NT2/D1 (cell line): Measurements from ENCODE around the gene CAB39L.

Source experiments
- DNase-seq: peaks from one replicate; pipeline ENCODE4 v3.0.0-alpha.2; 2011; ENCODE audit warnings: low read depth, low spot score
- H3K27me3 ChIP-seq: 2 replicates; pipeline ENCODE4 v1.6.0; 2011; ENCODE audit warnings: mild to moderate bottlenecking; ENCODE audit not compliant: insufficient read length, insufficient read depth
- H3K36me3 ChIP-seq: 2 replicates; pipeline ENCODE4 v1.6.1; 2011; ENCODE audit warnings: mild to moderate bottlenecking, low read length, mixed read lengths; ENCODE audit not compliant: insufficient read depth, insufficient read length
- H3K4me1 ChIP-seq: 2 replicates; pipeline ENCODE4 v1.5.1; 2011; ENCODE audit not compliant: insufficient read depth, insufficient read length
- H3K4me3 ChIP-seq: 2 replicates; pipeline ENCODE4 v1.5.1; 2011; ENCODE audit warnings: low read depth; ENCODE audit not compliant: insufficient read length
- H3K9ac ChIP-seq: 2 replicates; pipeline ENCODE4 v1.6.0; 2011; ENCODE audit warnings: low read depth; ENCODE audit not compliant: insufficient read length
- H3K9me3 ChIP-seq: 2 replicates; pipeline ENCODE4 v1.5.1; 2011; ENCODE audit warnings: mild to moderate bottlenecking, low read length; ENCODE audit not compliant: insufficient read depth
- SUZ12 ChIP-seq: IDR thresholded peaks from 2 replicates; pipeline ENCODE4 v1.6.1; 2011; ENCODE audit not compliant: insufficient read length, insufficient read depth; ENCODE audit errors: extremely low read depth
- YY1 ChIP-seq: IDR thresholded peaks from 2 replicates; pipeline ENCODE4 v1.6.1; 2011; ENCODE audit not compliant: insufficient read length, insufficient read depth
- ZNF274 ChIP-seq: IDR thresholded peaks from 2 replicates; pipeline ENCODE4 v1.6.1; 2011; ENCODE audit warnings: mild to moderate bottlenecking, low read depth, low read length

CAB39L gene

DNA sequence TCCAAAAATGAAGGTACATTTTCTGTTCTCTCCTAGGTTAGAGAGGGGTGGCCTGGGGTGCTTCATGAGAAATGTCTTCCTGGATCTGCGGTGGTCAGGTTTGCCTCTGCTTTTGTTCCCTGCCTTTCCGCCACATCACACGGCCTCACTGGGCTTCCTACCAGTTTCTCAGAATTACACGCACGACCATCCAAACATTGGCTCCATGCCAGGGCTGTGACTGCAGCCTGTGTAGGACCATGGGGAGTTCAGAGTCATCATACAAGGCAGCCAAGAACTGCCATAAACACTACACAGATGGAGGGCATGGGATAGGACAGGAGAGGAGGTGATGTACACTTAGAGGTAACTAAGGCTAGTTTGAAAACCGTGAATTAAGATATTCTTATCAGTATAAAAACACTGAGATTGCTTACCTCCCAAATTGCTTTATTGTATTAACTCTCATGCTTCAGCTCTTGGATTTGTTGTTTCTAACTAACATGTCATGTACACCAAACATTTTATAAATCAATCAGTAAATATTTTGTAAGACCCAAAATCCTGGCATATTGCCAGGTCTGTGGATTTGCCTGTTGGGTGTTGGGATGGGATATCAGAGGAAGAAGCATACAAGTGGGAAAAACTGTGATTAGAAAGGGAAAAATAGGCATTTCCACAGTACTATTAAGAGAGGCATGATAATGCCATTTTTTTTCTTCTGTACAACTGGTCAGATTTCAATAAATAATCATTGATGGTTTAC is 150.9 kb downstream of the CAB39L start:
- H3K36me3 ChIP-seq, result no peaks in the 10 kb centered on the region
- H3K4me1 ChIP-seq, result no peaks in the 10 kb centered on the region
- H3K27me3 ChIP-seq, result no peaks in the 10 kb centered on the region
- DNase-seq, result no peak
- no peak overlapping the region for H3K9ac ChIP-seq
- H3K9me3 ChIP-seq, result no peaks in the 10 kb centered on the region
- TF ChIP-seq YY1, result no peak
- TF ChIP-seq SUZ12, result no peak
- no peak for TF ChIP-seq ZNF274
- H3K4me3 ChIP-seq, result no peak overlapping the region

DNA sequence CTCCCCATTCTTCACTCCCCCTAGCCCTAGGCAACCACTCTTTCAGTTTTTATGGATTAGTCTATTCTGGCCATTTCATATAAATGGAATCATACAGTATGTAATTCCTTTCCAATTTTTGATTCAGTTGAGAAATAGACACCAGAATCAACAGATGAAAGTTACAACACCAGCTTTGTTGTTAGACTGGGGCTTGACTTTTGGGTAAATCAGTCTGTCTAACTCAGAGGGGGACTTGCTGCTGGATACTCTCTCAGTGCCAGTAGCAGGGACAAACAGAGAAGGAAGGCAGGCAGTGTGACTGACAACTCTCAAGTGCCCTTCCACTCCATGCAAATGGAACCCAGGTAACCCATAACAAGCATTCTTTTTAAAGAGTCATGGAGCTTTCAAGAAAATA is 155.4 kb downstream of the CAB39L start:
- H3K9ac ChIP-seq, result no peak overlapping the region
- H3K27me3 ChIP-seq, result no peaks in the 10 kb centered on the region
- no peaks in the 10 kb centered on the region for H3K36me3 ChIP-seq
- no peak overlapping the region for H3K4me3 ChIP-seq
- H3K4me1 ChIP-seq, result no peaks in the 10 kb centered on the region
- no peak for DNase-seq
- no peaks in the 10 kb centered on the region for H3K9me3 ChIP-seq
- no peak for TF ChIP-seq ZNF274
- TF ChIP-seq SUZ12, result no peak
- TF ChIP-seq YY1, result no peak

DNA sequence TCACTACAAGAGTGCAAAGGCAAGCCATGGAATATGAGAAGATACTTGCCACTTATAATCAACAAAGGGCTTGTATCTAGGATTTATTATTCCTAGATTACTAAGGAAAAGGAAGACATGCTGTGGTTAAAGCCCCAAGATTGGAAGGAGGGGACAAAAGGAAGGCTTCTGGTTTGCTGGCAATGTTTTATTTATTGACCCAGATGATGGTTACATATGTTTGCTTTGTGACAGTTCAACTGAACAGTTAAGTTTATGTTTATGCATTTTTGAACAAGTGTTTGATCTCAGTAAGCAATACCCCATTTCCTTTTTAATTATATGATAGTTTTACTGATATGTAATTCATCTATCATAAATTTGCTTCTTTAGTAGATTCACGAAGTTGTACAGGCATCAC is 155.9 kb downstream of the CAB39L start:
- H3K36me3 ChIP-seq, result no peaks in the 10 kb centered on the region
- no peaks in the 10 kb centered on the region for H3K4me1 ChIP-seq
- no peaks in the 10 kb centered on the region for H3K9me3 ChIP-seq
- no peak for TF ChIP-seq YY1
- TF ChIP-seq SUZ12, result no peak
- TF ChIP-seq ZNF274, result no peak
- H3K4me3 ChIP-seq, result no peak overlapping the region
- H3K9ac ChIP-seq, result no peak overlapping the region
- no peaks in the 10 kb centered on the region for H3K27me3 ChIP-seq
- DNase-seq, result no peak

DNA sequence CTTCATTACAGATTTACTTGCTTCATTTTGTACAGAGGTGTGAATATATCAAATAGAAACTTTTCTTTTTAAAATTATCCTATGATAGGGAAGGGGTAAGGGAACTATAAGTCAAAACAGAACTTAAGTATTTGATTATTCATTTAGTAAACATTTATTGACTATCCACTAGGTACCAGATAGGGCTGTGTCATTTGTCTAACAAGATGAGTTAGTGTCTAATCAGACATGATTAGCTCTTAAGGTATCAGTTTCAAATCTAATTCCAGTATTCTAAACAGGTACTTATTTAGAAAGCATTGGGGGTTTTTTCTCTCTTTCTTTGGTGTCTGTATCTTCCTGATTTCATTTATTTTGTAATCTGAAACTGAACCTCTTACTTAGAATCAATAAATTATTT is 164.0 kb downstream of the CAB39L start:
- Histone ChIP-seq H3K4me3 (no peak overlapping the region), H3K27me3 (no peaks in the 10 kb centered on the region), H3K36me3 (no peaks in the 10 kb centered on the region), H3K4me1 (no peaks in the 10 kb centered on the region), H3K9me3 (no peaks in the 10 kb centered on the region), H3K9ac (no peak overlapping the region)
- no peak for DNase-seq
- no peak for TF ChIP-seq ZNF274
- no peak for TF ChIP-seq YY1
- TF ChIP-seq SUZ12, result no peak

DNA sequence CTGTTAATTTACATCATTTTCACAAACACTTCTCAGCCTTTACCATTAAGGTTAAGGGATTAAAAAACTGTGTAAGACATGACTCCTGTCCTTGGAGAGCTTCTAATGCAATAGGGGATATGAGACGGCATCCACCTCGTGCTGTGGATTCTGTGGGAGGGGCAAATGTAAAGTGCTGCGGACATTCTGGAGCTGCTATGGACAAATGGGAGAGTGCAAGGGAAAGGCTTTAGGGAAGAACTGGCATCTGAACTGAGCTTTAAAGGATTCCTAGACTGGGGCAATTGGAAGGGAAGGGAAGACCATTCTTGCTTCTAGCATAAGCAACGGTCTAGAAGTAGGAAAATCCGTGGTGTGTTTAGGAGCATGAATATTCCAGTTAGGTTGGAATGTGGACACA is 164.8 kb downstream of the CAB39L start:
- Histone ChIP-seq H3K27me3 (no peaks in the 10 kb centered on the region), H3K4me1 (no peaks in the 10 kb centered on the region), H3K9me3 (no peaks in the 10 kb centered on the region), H3K36me3 (no peaks in the 10 kb centered on the region), H3K4me3 (no peak overlapping the region), H3K9ac (no peak overlapping the region)
- TF ChIP-seq SUZ12 (no peak), ZNF274 (no peak), YY1 (no peak)
- no peak for DNase-seq

DNA sequence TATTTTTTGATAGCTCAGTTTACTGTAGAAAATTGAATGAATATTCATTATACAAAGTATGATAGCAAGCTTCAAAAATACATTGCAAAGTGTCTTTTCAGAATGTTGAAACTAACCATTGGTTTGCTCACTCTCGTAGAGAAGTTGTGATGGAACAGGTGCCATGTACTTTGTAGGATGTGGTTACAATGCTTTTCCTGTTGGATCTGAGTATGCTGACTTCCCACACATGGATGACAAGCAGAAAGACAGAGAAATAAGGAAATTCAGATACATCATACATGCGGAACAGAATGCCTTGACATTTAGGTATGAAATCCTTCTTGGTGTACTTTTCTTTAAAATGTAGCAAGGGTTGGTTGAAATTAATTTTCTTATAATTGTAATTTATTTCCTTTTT is 165.7 kb downstream of the CAB39L start:
- Histone ChIP-seq H3K4me1 (no peaks in the 10 kb centered on the region), H3K4me3 (no peak overlapping the region), H3K9ac (no peak overlapping the region), H3K9me3 (no peaks in the 10 kb centered on the region), H3K36me3 (no peaks in the 10 kb centered on the region), H3K27me3 (no peaks in the 10 kb centered on the region)
- TF ChIP-seq SUZ12 (no peak), YY1 (no peak), ZNF274 (no peak)
- DNase-seq, result no peak

DNA sequence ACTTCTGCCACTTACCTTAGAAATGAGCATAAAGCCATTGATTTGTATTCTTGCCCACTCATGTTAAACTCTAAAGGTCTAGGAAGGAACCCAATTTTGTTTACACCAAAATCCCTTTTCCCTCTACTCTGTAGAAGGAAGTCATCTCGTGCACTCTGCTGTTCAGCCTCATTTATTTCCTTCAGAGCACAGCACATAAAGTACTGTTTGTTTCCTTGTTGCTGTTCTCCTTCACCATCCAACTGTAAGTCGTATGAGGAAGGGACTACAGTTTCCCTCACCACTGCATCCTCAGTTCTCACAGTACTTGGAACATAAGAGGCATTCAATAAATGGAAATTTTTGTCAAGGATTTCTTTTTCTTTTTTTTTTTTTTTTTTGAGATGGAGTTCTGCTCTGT is 171.6 kb downstream of the CAB39L start:
- H3K9ac ChIP-seq, result no peak overlapping the region
- H3K36me3 ChIP-seq, result no peaks in the 10 kb centered on the region
- H3K4me3 ChIP-seq, result no peak overlapping the region
- H3K9me3 ChIP-seq, result no peaks in the 10 kb centered on the region
- H3K27me3 ChIP-seq, result no peaks in the 10 kb centered on the region
- H3K4me1 ChIP-seq, result no peaks in the 10 kb centered on the region
- no peak for DNase-seq
- TF ChIP-seq ZNF274, result no peak
- TF ChIP-seq YY1, result no peak
- TF ChIP-seq SUZ12, result no peak

DNA sequence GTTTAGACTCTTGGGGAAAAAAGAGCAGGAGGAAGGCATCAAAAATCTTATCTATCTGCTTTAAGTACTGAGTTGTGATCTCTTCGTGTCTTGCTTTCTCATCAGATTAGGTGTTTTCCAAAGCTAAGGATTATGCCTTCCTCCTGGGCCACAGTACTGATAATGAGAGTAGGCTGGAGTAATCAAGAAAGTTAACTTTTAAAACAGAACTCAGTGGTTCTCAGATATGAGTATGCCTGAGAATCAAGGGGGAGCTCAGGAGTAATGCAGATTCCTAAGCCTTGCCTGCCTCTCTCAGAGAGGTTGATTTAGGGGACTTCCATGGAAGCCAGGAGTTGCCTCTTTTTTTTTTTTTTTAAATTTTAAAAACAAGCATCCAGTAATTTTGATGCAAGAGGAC is 172.6 kb downstream of the CAB39L start:
- no peaks in the 10 kb centered on the region for H3K36me3 ChIP-seq
- H3K9ac ChIP-seq, result no peak overlapping the region
- no peaks in the 10 kb centered on the region for H3K27me3 ChIP-seq
- H3K9me3 ChIP-seq, result no peaks in the 10 kb centered on the region
- no peak for DNase-seq
- H3K4me1 ChIP-seq, result no peaks in the 10 kb centered on the region
- no peak overlapping the region for H3K4me3 ChIP-seq
- no peak for TF ChIP-seq SUZ12
- TF ChIP-seq YY1, result no peak
- no peak for TF ChIP-seq ZNF274
